ENCODE data around the gene NOSTRIN.

GRCh38 chr2:168850846-168851245 is 48.4 kb downstream of the NOSTRIN start:
- no peak for TF ChIP-seq CTCF (IDR thresholded peaks at IDR 0.05)
- no peak for TF ChIP-seq POLR2AphosphoS5 (IDR thresholded peaks at IDR 0.05)

Data from prostate gland (tissue), 2 donors.